ENCODE results near the gene HCAR1.

DNA sequence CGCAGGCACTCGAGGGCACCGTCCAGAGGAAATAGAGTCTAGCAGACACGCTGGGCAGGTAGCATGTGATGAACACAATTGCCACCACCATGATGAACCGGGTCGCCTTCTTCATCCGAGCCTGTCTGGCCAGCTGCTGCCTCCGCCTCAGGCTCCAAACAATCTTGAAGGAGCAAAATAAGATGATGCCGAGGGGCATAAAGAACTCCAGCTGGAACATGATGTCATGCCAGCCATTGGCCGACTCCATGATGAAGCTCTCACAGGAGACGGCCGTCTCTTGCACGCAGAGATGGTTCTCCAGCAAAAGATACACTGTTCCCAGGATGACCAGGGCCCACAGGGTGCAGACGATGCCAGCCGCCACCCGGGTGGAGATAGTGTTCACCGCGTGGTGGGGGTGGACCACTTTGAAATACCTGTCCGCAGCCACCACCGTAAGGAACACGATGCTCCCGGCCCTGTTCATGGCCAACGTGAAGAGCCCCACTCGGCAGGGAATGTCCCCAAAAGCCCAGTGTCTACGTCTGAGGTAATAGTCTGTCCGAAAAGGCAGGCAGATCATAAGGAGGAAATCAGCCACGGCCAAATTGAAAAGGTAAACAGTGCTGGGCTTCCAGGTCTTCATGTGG lies 945 bp downstream of the HCAR1 start:
- TF ChIP-seq CTCF (tag by site-specific recombination; IDR thresholded peaks at IDR 0.05) (no peak), ZNF561 (tag by site-specific recombination; IDR thresholded peaks at IDR 0.05; ENCODE audit: borderline replicate concordance) (no peak), ZNF175 (tag by site-specific recombination; IDR thresholded peaks at IDR 0.05) (no peak), REPIN1 (tag by site-specific recombination; IDR thresholded peaks at IDR 0.05; ENCODE audit: low read depth) (no peak), ZFHX2 (tag by site-specific recombination; conservative IDR thresholded peaks at IDR 0.05) (no peak), ZBTB17 (tag by site-specific recombination; IDR thresholded peaks at IDR 0.05) (no peak), ZNF292 (tag by site-specific recombination; IDR thresholded peaks at IDR 0.05; ENCODE audit: borderline replicate concordance, low read depth) (no peak), SCRT1 (tag by site-specific recombination; IDR thresholded peaks at IDR 0.05; ENCODE audit: borderline replicate concordance) (no peak), ZNF785 (tag by site-specific recombination; IDR thresholded peaks at IDR 0.05) (no peak), ZNF660 (tag by site-specific recombination; IDR thresholded peaks at IDR 0.05) (no peak), ZNF121 (tag by site-specific recombination; IDR thresholded peaks at IDR 0.05) (no peak), SP2 (tag by site-specific recombination; IDR thresholded peaks at IDR 0.05) (no peak)

All from HEK293 (cell line).